GM19372 (cell line): ENCODE measurements around the gene AMPD2.
A peak's percentile ranks its signal among the peaks of the same experiment; 100 is the strongest.
"Not testable (repeated sequence)": the region's sequence is repeated elsewhere in the genome, so short reads cannot be mapped to it uniquely, and the experiment has no call there.

ENCODE experiments used
- ATAC-seq: cut with Tn5 transposase; IDR thresholded peaks from one replicate; pipeline ENCODE4 v1.9.1; 2021; ENCODE audit warnings: mild to moderate bottlenecking, low read depth, moderate library complexity; ENCODE audit not compliant: unreplicated experiment

AMPD2 gene

GRCh38 chr1:109643385-109644230, 24.0 kb downstream of the AMPD2 start:
- ATAC-seq, result no peak

- no peak for ATAC-seq
Measured at GRCh38 chr1:109644670-109645069, 25.0 kb downstream of the AMPD2 start.

- ATAC-seq, result no peak
Measured at GRCh38 chr1:109649491-109649914, 29.9 kb downstream of the AMPD2 start.

GRCh38 chr1:109650609-109651008, 31.0 kb downstream of the AMPD2 start:
- ATAC-seq, result no peak

- ATAC-seq, result no peak
Measured at GRCh38 chr1:109652402-109652801, 32.8 kb downstream of the AMPD2 start.

GRCh38 chr1:109653306-109653705, 33.7 kb downstream of the AMPD2 start:
- no peak for ATAC-seq

- ATAC-seq, result no peak
Measured at GRCh38 chr1:109654519-109654918, 34.9 kb downstream of the AMPD2 start.

GRCh38 chr1:109655615-109656519, 36.2 kb downstream of the AMPD2 start, which contains the start of gene GSTM4:
GSTM4 (plus strand) TSS chr1:109656099; CDS start chr1:109656390, 291 bp downstream.
- ATAC-seq, result peak; percentile 89

- no peak for ATAC-seq
Measured at GRCh38 chr1:109657395-109657794, 37.8 kb downstream of the AMPD2 start.

- ATAC-seq, result no peak
Measured at GRCh38 chr1:109657970-109658369, 38.3 kb downstream of the AMPD2 start.

GRCh38 chr1:109658533-109659042, 39.0 kb downstream of the AMPD2 start:
- ATAC-seq, result no peak

GRCh38 chr1:109659145-109659544, 39.5 kb downstream of the AMPD2 start:
- no peak for ATAC-seq

GRCh38 chr1:109659997-109660690, 40.5 kb downstream of the AMPD2 start:
- ATAC-seq, result no peak

- ATAC-seq, result not testable (repeated sequence)
Measured at GRCh38 chr1:109660691-109661026, 41.0 kb downstream of the AMPD2 start.

- no peak for ATAC-seq
Measured at GRCh38 chr1:109661391-109661790, 41.8 kb downstream of the AMPD2 start.

- ATAC-seq, result no peak
Measured at GRCh38 chr1:109664671-109665070, 45.0 kb downstream of the AMPD2 start.

- ATAC-seq, result peak; percentile 87
Measured at GRCh38 chr1:109667452-109668122, 48.0 kb downstream of the AMPD2 start, which contains the start of gene GSTM2. GSTM2 (plus strand) TSS chr1:109668057; CDS start chr1:109668116, 59 bp downstream.

GRCh38 chr1:109668123-109668775, 48.6 kb downstream of the AMPD2 start:
- no peak for ATAC-seq

GRCh38 chr1:109669246-109669948, 49.8 kb downstream of the AMPD2 start:
- ATAC-seq, result no peak
